ENCODE results near the gene TIAM1. TPM values are rescaled to one million over a fixed set of nuclear protein-coding genes. Genes with fewer than 3 reads are reported as not detected.

TIAM1 gene
- total RNA-seq, 1 experiment from 2014 or later, result 22.5 TPM

DNA sequence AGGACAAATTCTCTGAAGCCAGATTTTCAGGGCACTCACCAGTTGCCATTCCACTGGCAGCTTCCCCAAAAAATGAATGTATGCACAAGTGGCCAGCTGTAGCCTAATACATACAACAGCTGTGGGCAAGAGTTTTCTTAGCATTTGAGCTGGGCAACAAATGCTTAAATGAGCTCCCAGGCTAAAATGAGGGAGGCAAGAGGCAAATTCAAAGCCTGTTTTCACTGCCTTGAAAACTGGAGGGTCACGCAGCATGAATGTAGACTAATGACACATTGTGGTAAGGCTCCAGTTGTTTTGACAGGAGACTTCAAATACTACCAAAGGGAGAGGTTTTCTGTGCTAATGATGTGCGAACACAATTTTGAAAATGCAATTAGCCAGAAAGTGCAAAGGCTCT lies 88.2 kb downstream of the TIAM1 start:
- BruUV-seq (replicated peaks), result no TSS peak
- Histone ChIP-seq H2AFZ (no peak overlapping the region), H3K9me3 (ENCODE audit: insufficient read depth, low read depth) (no peaks in the 10 kb centered on the region), H3K36me3 (ENCODE audit: low read depth) (no peaks in the 10 kb centered on the region), H3K79me2 (ENCODE audit: low read depth) (no peaks in the 10 kb centered on the region), H4K20me1 (ENCODE audit: insufficient read depth) (no peaks in the 10 kb centered on the region; the same call in 1 of the 2 replicates), H3K4me1 (replicated peaks; ENCODE audit: insufficient read depth) (peaks cover 4% of the 10 kb centered on the region), H3K4me2 (no peak overlapping the region), H3K27ac (no peak overlapping the region), H3K9me2 (ENCODE audit: insufficient read depth) (no peaks in the 10 kb centered on the region), H3F3A (ENCODE audit: insufficient read depth, low read depth) (no peaks in the 10 kb centered on the region), H3K27me3 (ENCODE audit: insufficient read depth, low read depth) (no peaks in the 10 kb centered on the region), H3K4me3 (no peak overlapping the region)
- POLR2A ChIA-PET (ENCODE audit: unreplicated experiment), result interaction anchor here (0.5 kb wide), 1 partner anchor 329 kb away, joined by 15 read pairs; no protein-coding TSS in a partner anchor
- no peak for TF ChIP-seq EZH2 (IDR thresholded peaks at IDR 0.05; ENCODE audit: low read depth)
- TF ChIP-seq CTCF (conservative IDR thresholded peaks at IDR 0.05), result no peak
- intact Hi-C loops (cut with micrococcal nuclease; ENCODE audit: unreplicated experiment), result no loop called here
- CTCF ChIA-PET, result no interaction called here
- no peak for DNase-seq

GRCh38 chr21:31255036-31255435 lies 89.0 kb downstream of the TIAM1 start:
- H3K9me2 ChIP-seq (ENCODE audit: insufficient read depth), result no peaks in the 10 kb centered on the region
- no peaks in the 10 kb centered on the region for H3K9me3 ChIP-seq (ENCODE audit: insufficient read depth, low read depth)
- no peak overlapping the region for H3K4me3 ChIP-seq
- H3K27ac ChIP-seq, result no peak overlapping the region
- H3F3A ChIP-seq (ENCODE audit: insufficient read depth, low read depth), result no peaks in the 10 kb centered on the region
- intact Hi-C loops (cut with micrococcal nuclease; ENCODE audit: unreplicated experiment), result no loop called here
- no peaks in the 10 kb centered on the region for H3K36me3 ChIP-seq (ENCODE audit: low read depth)
- H3K4me1 ChIP-seq (replicated peaks; ENCODE audit: insufficient read depth), result no peaks in the 10 kb centered on the region
- no peak overlapping the region for H3K4me2 ChIP-seq
- CTCF ChIA-PET, result no interaction called here
- H2AFZ ChIP-seq, result no peak overlapping the region
- POLR2A ChIA-PET (ENCODE audit: unreplicated experiment), result no interaction called here
- H3K27me3 ChIP-seq (ENCODE audit: insufficient read depth, low read depth), result no peaks in the 10 kb centered on the region
- BruUV-seq (replicated peaks), result no TSS peak
- no peak for TF ChIP-seq CTCF (conservative IDR thresholded peaks at IDR 0.05)
- TF ChIP-seq EZH2 (IDR thresholded peaks at IDR 0.05; ENCODE audit: low read depth), result no peak
- H4K20me1 ChIP-seq (ENCODE audit: insufficient read depth), result no peaks in the 10 kb centered on the region; the same call in 1 of the 2 replicates
- no peak for DNase-seq
- no peaks in the 10 kb centered on the region for H3K79me2 ChIP-seq (ENCODE audit: low read depth)

DNA sequence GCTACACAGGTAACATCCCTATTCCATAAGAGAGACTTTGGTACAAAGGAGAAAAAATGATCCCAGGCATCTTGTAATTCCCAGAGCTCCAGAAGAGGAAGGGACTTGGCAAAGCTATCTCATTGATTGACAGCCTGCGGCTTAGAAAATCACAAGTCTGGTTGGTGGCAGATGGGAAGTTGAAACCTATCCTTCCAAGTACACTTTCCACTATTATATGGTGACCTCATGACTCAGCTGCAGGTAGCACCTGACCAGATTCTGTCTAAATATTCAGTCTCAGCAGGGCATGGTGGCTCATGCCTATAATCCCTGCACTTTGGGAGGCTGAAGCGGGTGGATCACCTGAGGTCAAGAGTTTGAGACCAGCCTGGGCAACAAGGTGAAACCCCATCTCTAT lies 89.9 kb downstream of the TIAM1 start:
- intact Hi-C loops (cut with micrococcal nuclease; ENCODE audit: unreplicated experiment), result no loop called here
- no TSS peak for BruUV-seq (replicated peaks)
- H2AFZ ChIP-seq, result no peak overlapping the region
- no peak for DNase-seq
- H3K79me2 ChIP-seq (ENCODE audit: low read depth), result no peaks in the 10 kb centered on the region
- H3F3A ChIP-seq (ENCODE audit: insufficient read depth, low read depth), result no peaks in the 10 kb centered on the region
- H3K36me3 ChIP-seq (ENCODE audit: low read depth), result no peaks in the 10 kb centered on the region
- no peaks in the 10 kb centered on the region for H3K9me2 ChIP-seq (ENCODE audit: insufficient read depth)
- H3K4me3 ChIP-seq, result no peak overlapping the region
- H3K4me2 ChIP-seq, result no peak overlapping the region
- H3K27me3 ChIP-seq (ENCODE audit: insufficient read depth, low read depth), result no peaks in the 10 kb centered on the region
- no peaks in the 10 kb centered on the region for H3K9me3 ChIP-seq (ENCODE audit: insufficient read depth, low read depth)
- no peak for TF ChIP-seq CTCF (conservative IDR thresholded peaks at IDR 0.05)
- TF ChIP-seq EZH2 (IDR thresholded peaks at IDR 0.05; ENCODE audit: low read depth), result no peak
- ChIA-PET CTCF (no interaction called here), POLR2A (ENCODE audit: unreplicated experiment) (no interaction called here)
- H3K27ac ChIP-seq, result no peak overlapping the region
- no peaks in the 10 kb centered on the region; the same call in 1 of the 2 replicates for H4K20me1 ChIP-seq (ENCODE audit: insufficient read depth)
- H3K4me1 ChIP-seq (replicated peaks; ENCODE audit: insufficient read depth), result no peaks in the 10 kb centered on the region

Measured in PC-9 (cell line).